Measurements from ENCODE around the gene DEFB119.
"Not testable (repeated sequence)": the region's sequence is repeated elsewhere in the genome, so short reads cannot be mapped to it uniquely, and the experiment has no call there.

The DEFB119 gene

DNA sequence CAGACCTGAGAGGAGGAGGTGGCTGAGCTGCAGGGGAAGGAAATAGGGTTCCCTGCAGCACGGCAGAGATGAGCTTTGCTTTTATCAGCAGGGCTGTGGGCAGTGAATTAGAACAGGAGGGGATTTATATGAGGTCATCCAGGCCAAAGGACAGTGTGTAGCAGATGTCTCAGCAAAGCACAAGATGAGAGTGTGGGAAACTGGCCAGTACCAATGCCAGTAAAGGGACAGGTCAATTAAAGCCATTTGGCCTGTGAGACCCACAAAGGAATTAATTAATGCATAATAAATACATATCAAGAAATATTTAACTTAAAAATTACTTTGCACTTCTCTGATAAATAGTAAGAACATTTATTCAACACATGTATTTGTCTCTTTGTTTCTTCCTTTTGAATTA lies at the start of gene DEFB119:
TSS of gene DEFB119 (minus strand) at position 101 of the 400 bp plus-strand sequence. CDS start 107 bp downstream, outside the sequence.
- DNase-seq (ENCODE audit: low spot score), result no peak

DNA sequence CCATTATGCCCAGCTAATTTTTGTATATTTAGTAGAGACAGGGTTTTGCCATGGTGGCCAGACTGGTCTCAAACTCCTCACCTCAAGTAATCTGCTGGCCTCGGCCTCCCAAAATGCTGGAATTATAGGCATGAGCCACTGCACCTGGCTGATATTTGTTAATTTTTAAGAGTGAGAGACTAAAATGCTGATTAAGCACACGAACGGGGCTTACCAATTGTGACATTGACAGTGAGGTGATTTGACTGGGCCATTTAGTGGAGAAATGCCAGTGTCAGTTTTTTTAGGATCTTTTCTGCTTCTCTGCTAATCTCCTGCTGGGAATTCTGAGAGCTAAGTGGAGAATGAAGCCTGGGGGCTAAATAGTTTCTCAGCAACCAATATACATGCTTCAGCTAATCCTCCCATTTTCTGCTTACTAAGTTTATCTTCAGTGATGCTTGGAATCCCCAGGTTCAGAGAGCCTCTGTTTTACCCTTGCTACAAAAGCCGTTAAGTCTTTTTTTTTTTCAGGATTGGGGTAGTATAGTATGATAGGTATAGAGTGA lies 40.3 kb upstream of the DEFB119 start:
- no peak for DNase-seq (ENCODE audit: low spot score)

GRCh38 chr20:31427576-31427975 lies 37.2 kb upstream of the DEFB119 start:
- DNase-seq (ENCODE audit: low spot score), result not testable (repeated sequence)

- DNase-seq (ENCODE audit: low spot score), result not testable (repeated sequence)
Measured at GRCh38 chr20:31426891-31427551, 36.6 kb upstream of the DEFB119 start.

DNA sequence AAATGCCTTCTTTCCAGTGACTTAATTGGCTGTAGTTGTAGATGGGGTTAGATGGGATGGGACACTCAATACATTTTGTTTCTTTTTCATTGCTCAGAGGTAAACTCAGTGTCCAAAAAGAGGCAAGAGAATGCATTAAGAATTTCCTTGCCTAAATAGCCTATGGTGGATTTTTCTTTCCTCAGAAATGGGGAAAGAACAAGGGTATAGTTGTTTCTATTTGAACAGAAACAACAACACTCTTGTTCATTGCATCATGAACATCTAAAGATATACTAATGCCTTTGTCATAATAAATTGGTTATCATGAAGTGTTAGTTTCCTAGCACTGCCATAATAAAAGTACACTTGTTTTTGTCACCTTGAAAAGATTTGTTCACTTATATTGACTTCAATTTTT lies 35.4 kb upstream of the DEFB119 start:
- no peak for DNase-seq (ENCODE audit: low spot score)

GRCh38 chr20:31418307-31418706 lies 27.9 kb upstream of the DEFB119 start:
- no peak for DNase-seq (ENCODE audit: low spot score)

- DNase-seq (ENCODE audit: low spot score), result no peak
Measured at GRCh38 chr20:31415653-31416052, 25.3 kb upstream of the DEFB119 start.

GRCh38 chr20:31414381-31414780 lies 24.0 kb upstream of the DEFB119 start:
- no peak for DNase-seq (ENCODE audit: low spot score)

- no peak for DNase-seq (ENCODE audit: low spot score)
Measured at GRCh38 chr20:31410011-31410410, 19.6 kb upstream of the DEFB119 start.

- no peak for DNase-seq (ENCODE audit: low spot score)
Measured at GRCh38 chr20:31406115-31406514, 15.7 kb upstream of the DEFB119 start, which contains the start of gene DEFB121. DEFB121 (minus strand) TSS chr20:31406215; CDS start chr20:31406152, 63 bp downstream.

- no peak for DNase-seq (ENCODE audit: low spot score)
Measured at GRCh38 chr20:31403886-31404285, 13.5 kb upstream of the DEFB119 start.

GRCh38 chr20:31394900-31395299 lies 4.5 kb upstream of the DEFB119 start:
- DNase-seq (ENCODE audit: low spot score), result no peak

DNA sequence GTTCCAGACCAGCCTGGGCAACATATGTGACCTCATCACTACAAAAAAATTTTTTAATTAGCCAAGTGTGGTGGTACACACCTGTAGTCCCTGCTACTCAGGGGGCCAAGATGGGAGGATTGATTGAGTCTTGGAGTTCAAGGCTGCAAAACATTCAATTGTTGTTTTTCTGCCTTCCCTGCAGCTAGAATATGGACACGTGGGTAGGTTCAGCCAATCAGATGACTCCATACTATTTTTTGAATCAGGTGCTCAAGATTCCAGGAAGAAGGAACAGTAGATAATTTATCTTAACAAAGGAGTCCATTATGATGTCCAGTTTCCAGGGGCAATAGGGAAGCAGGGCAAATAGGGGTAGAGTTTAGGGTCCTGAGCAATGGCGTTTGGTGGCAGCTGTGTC lies 2.4 kb upstream of the DEFB119 start:
- no peak for DNase-seq (ENCODE audit: low spot score)

GRCh38 chr20:31374346-31374745 lies 16.0 kb downstream of the DEFB119 start:
- no peak for DNase-seq (ENCODE audit: low spot score)

- no peak for DNase-seq (ENCODE audit: low spot score)
Measured at GRCh38 chr20:31368301-31368700, 22.1 kb downstream of the DEFB119 start, which contains the start of gene DEFB118. DEFB118 (plus strand) TSS chr20:31368601; CDS start chr20:31368651, 50 bp downstream.

- DNase-seq (ENCODE audit: low spot score), result not testable (repeated sequence)
Measured at GRCh38 chr20:31364272-31364671, 26.1 kb downstream of the DEFB119 start.

DNA sequence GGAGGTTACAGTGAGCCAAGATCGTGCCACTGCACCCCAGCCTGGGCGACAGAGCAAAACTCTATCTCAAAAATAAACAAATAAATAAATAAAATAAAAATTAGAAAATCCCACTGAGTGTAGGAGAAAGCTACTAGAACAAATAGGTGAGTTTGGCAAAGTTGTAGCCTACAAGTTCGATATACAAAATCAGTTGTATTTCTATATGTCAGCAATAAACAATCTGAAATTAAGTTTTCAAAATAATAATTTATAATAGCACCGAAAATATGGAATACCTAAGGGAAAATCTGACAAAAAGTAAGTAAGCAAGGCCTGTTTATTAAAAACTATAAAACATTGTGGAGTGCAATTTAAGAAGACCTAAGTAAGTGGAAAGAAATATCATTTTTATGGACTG lies 27.1 kb downstream of the DEFB119 start:
- no peak for DNase-seq (ENCODE audit: low spot score)

DNA sequence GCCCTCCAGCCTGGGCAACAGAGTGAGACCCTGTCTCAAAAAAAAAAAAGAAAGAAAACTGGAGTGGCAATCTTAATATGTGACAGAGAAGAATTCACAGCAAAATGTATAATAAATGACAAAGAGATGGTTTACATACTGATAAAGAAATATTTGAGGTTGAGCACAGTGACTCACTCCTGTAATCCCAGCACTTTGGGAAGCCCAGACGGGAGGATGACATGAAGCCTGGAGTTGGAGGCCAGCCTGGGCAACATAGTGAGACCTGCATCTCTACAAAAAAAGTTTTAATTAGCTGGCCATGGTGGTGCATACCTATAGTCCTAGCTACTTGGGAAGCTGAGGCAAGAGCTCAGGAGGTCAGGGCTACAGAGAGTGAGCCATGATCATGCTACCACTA lies 34.4 kb downstream of the DEFB119 start:
- DNase-seq (ENCODE audit: low spot score), result no peak

- DNase-seq (ENCODE audit: low spot score), result no peak
Measured at GRCh38 chr20:31341470-31341869, 48.9 kb downstream of the DEFB119 start.

- no peak for DNase-seq (ENCODE audit: low spot score)
Measured at GRCh38 chr20:31330893-31331292, 59.5 kb downstream of the DEFB119 start.
